A673 (cell line): Measurements from ENCODE around the gene VWF.

Source experiments
- EZH2 ChIP-seq: fragments of 200-600 bp; sonication (generic); IDR thresholded peaks from 2 replicates; pipeline ENCODE4 v1.6.1; 2017; ENCODE audit warnings: borderline replicate concordance, low read depth, mild to moderate bottlenecking, mixed read lengths, antibody characterized with exemption, low read length; ENCODE audit not compliant: poor library complexity, severe bottlenecking
- TF ChIP-seq, protein P1 (sequence below): fragments of 300-800, 200-600 bp; sonication (generic); conservative IDR thresholded peaks from 2 replicates; pipeline ENCODE4 v1.5.1; 2017; ENCODE audit warnings: low read depth, mild to moderate bottlenecking, antibody characterized with exemption, low read length, moderate library complexity, mixed read lengths

DNA sequence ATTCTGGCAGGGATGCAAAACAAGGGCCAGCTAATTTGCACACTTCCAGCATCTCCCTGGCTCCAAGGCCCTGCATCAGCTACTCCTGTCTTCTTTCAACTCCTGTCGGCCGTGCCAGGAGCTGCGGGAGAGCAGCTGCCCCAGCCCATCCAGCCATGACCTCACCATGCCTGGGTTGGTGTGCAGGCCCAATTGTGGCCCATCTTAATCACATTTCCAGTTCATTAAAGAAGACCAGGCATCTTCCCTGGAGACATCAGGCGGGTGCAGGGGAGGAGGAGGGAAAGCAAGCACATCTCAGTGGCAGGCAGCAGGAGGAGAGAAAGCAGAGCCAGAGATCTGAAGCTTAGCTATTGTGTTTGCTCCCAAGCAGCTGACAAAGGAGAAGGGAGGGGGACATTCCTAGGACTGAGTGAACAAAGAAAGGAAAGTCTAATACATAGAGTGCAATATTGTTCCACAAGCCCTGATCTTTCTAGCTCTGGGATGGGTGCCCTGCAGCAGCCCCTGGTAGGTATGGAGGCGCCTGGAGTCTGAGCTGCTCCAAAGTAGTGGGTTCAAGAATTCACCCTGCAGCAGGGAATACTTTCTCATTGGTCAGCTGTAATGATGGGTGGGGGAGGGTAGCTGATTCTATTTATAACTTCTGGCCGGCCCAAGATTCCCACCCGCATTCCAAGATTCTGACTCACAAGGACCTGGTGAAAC lies 40.1 kb downstream of the VWF start:
- TF ChIP-seq, protein P1, sequence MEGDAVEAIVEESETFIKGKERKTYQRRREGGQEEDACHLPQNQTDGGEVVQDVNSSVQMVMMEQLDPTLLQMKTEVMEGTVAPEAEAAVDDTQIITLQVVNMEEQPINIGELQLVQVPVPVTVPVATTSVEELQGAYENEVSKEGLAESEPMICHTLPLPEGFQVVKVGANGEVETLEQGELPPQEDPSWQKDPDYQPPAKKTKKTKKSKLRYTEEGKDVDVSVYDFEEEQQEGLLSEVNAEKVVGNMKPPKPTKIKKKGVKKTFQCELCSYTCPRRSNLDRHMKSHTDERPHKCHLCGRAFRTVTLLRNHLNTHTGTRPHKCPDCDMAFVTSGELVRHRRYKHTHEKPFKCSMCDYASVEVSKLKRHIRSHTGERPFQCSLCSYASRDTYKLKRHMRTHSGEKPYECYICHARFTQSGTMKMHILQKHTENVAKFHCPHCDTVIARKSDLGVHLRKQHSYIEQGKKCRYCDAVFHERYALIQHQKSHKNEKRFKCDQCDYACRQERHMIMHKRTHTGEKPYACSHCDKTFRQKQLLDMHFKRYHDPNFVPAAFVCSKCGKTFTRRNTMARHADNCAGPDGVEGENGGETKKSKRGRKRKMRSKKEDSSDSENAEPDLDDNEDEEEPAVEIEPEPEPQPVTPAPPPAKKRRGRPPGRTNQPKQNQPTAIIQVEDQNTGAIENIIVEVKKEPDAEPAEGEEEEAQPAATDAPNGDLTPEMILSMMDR, result no peak
- TF ChIP-seq EZH2, result no peak
